ENCODE measurements around the gene ASCC3.

ASCC3 gene

GRCh38 chr6:100670056-100670455 lies 211.1 kb downstream of the ASCC3 start:
- TF ChIP-seq RAD21 (IDR thresholded peaks at IDR 0.05; ENCODE audit: low read depth): no peak
- TF ChIP-seq ZBTB7A (IDR thresholded peaks at IDR 0.05; ENCODE audit: low read depth): no peak
- no peak for TF ChIP-seq NFIC (IDR thresholded peaks at IDR 0.05)
- no peak for TF ChIP-seq TAF1 (IDR thresholded peaks at IDR 0.05; ENCODE audit: low read depth)
- TF ChIP-seq CEBPB (IDR thresholded peaks at IDR 0.05): no peak
- no peak for TF ChIP-seq YY1 (IDR thresholded peaks at IDR 0.05; ENCODE audit: low read depth)
- TF ChIP-seq FOXM1 (IDR thresholded peaks at IDR 0.05; ENCODE audit: borderline replicate concordance, low read depth): no peak
- TF ChIP-seq TEAD4 (IDR thresholded peaks at IDR 0.05): no peak
- no peak for TF ChIP-seq TCF12 (IDR thresholded peaks at IDR 0.05; ENCODE audit: low read depth)

GRCh38 chr6:100665041-100665380 lies 216.1 kb downstream of the ASCC3 start:
- no peak for TF ChIP-seq NFIC (IDR thresholded peaks at IDR 0.05)
- TF ChIP-seq CREB1 (IDR thresholded peaks at IDR 0.05; ENCODE audit: low read depth): no peak
- TF ChIP-seq USF1 (IDR thresholded peaks at IDR 0.05): no peak
- TF ChIP-seq CEBPB (IDR thresholded peaks at IDR 0.05): no peak
- no peak for TF ChIP-seq RAD21 (IDR thresholded peaks at IDR 0.05; ENCODE audit: low read depth)
- no peak for TF ChIP-seq TAF1 (IDR thresholded peaks at IDR 0.05; ENCODE audit: low read depth)
- no peak for TF ChIP-seq TCF12 (IDR thresholded peaks at IDR 0.05; ENCODE audit: low read depth)
- no peak for TF ChIP-seq MAX (IDR thresholded peaks at IDR 0.05)

GRCh38 chr6:100664274-100665040 lies 216.7 kb downstream of the ASCC3 start:
- TF ChIP-seq YY1 (IDR thresholded peaks at IDR 0.05; ENCODE audit: low read depth): no peak
- peak; percentile 48 for TF ChIP-seq RAD21 (IDR thresholded peaks at IDR 0.05; ENCODE audit: low read depth)
- TF ChIP-seq FOXM1 (IDR thresholded peaks at IDR 0.05; ENCODE audit: borderline replicate concordance, low read depth): no peak
- TF ChIP-seq TEAD4 (IDR thresholded peaks at IDR 0.05): no peak
- TF ChIP-seq ZBTB7A (IDR thresholded peaks at IDR 0.05; ENCODE audit: low read depth): no peak
- no peak for TF ChIP-seq MAX (IDR thresholded peaks at IDR 0.05)
- no peak for TF ChIP-seq EGR1 (IDR thresholded peaks at IDR 0.05)

GRCh38 chr6:100663219-100663863 lies 217.8 kb downstream of the ASCC3 start:
- TF ChIP-seq REST (IDR thresholded peaks at IDR 0.05; ENCODE audit: low read depth) (no peak), YY1 (IDR thresholded peaks at IDR 0.05; ENCODE audit: low read depth) (no peak), CEBPB (IDR thresholded peaks at IDR 0.05) (no peak), TAF1 (IDR thresholded peaks at IDR 0.05; ENCODE audit: low read depth) (no peak), NFIC (IDR thresholded peaks at IDR 0.05) (no peak), MAX (IDR thresholded peaks at IDR 0.05) (no peak), TEAD4 (IDR thresholded peaks at IDR 0.05) (no peak), CREB1 (IDR thresholded peaks at IDR 0.05; ENCODE audit: low read depth) (no peak), RAD21 (IDR thresholded peaks at IDR 0.05; ENCODE audit: low read depth) (no peak), EP300 (IDR thresholded peaks at IDR 0.05; ENCODE audit: borderline replicate concordance) (no peak)

- no peak for TF ChIP-seq CREB1 (IDR thresholded peaks at IDR 0.05; ENCODE audit: low read depth)
- TF ChIP-seq EGR1 (IDR thresholded peaks at IDR 0.05): no peak
- TF ChIP-seq TAF1 (IDR thresholded peaks at IDR 0.05; ENCODE audit: low read depth): no peak
- TF ChIP-seq YY1 (IDR thresholded peaks at IDR 0.05; ENCODE audit: low read depth): no peak
- TF ChIP-seq REST (IDR thresholded peaks at IDR 0.05; ENCODE audit: low read depth): no peak
- no peak for TF ChIP-seq CEBPB (IDR thresholded peaks at IDR 0.05)
- TF ChIP-seq ZBTB7A (IDR thresholded peaks at IDR 0.05; ENCODE audit: low read depth): no peak
- TF ChIP-seq FOXM1 (IDR thresholded peaks at IDR 0.05; ENCODE audit: borderline replicate concordance, low read depth): no peak
- TF ChIP-seq TEAD4 (IDR thresholded peaks at IDR 0.05): no peak
These were observed 218.9 kb downstream of the ASCC3 start for GRCh38 chr6:100662264-100662663.

GRCh38 chr6:100658486-100658885 lies 222.6 kb downstream of the ASCC3 start:
- TF ChIP-seq TAF1 (IDR thresholded peaks at IDR 0.05; ENCODE audit: low read depth) (no peak), FOXM1 (IDR thresholded peaks at IDR 0.05; ENCODE audit: borderline replicate concordance, low read depth) (no peak), MAX (IDR thresholded peaks at IDR 0.05) (no peak), CEBPB (IDR thresholded peaks at IDR 0.05) (no peak), ZBTB7A (IDR thresholded peaks at IDR 0.05; ENCODE audit: low read depth) (no peak), EP300 (IDR thresholded peaks at IDR 0.05; ENCODE audit: borderline replicate concordance) (no peak), NFIC (IDR thresholded peaks at IDR 0.05) (no peak), RAD21 (IDR thresholded peaks at IDR 0.05; ENCODE audit: low read depth) (no peak), YY1 (IDR thresholded peaks at IDR 0.05; ENCODE audit: low read depth) (no peak), EGR1 (IDR thresholded peaks at IDR 0.05) (no peak)
